MM.1S (cell line): ENCODE results near the gene COQ8A.

Experiments used
- CTCF ChIP-seq: fragments of 300-600 bp; sonication (generic); IDR thresholded peaks from 2 replicates; pipeline ENCODE4 v1.5.1; 2016; ENCODE audit warnings: antibody characterized with exemption, low read length, mixed read lengths
- EZH2 ChIP-seq: fragments of 300-600 bp; sonication (generic); optimal IDR thresholded peaks from 2 replicates; pipeline ENCODE3; 2017; ENCODE audit warnings: low read depth, mild to moderate bottlenecking, antibody characterized with exemption, low read length, mixed read lengths

DNA sequence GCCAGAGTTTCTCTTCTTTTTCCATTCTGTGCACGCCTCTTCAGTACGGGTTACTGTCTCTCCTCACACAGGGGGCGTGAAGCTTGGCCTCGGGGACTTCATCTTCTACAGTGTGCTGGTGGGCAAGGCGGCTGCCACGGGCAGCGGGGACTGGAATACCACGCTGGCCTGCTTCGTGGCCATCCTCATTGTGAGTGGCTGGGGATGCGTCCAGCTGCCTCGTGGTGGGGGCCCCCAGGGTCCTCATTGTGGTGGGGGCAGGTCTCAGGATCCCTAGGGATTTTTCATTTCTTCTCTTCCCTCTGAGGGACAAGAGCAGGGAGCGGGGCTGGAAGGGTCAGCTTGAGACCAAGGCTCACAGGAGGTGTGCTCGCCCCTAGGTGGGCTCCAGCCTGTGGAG is 46.2 kb upstream of the COQ8A start:
- TF ChIP-seq CTCF (no peak), EZH2 (no peak)
